OCI-LY1 (cell line): Measurements from ENCODE around the gene NELFA.

Experiments used
- H2AFZ ChIP-seq: fragments of 200-600 bp; sonication (generic), shearing (Covaris generic); 2 replicates; pipeline ENCODE4 v1.6.0; 2014; ENCODE audit warnings: antibody characterized with exemption, mild to moderate bottlenecking, low read length
- H3F3A ChIP-seq: fragments of 200-600 bp; sonication (generic), shearing (Covaris generic); 2 replicates; pipeline ENCODE4 v1.6.0; 2014; ENCODE audit warnings: mild to moderate bottlenecking, antibody characterized with exemption, low read length, moderate library complexity; ENCODE audit not compliant: insufficient read depth
- H3K27ac ChIP-seq: fragments of 200-600 bp; sonication (generic); 2 replicates; pipeline ENCODE4 v1.5.1; 2014; ENCODE audit warnings: low read length, mixed run types, mild to moderate bottlenecking, low read depth; ENCODE audit not compliant: poor library complexity, severe bottlenecking
- H3K27me3 ChIP-seq: fragments of 200-600 bp; sonication (generic); 2 replicates; pipeline ENCODE4 v1.6.0; 2014; ENCODE audit warnings: antibody characterized with exemption, mild to moderate bottlenecking, low read length, moderate library complexity; ENCODE audit not compliant: insufficient read depth
- H3K36me3 ChIP-seq: fragments of 200-600 bp; sonication (generic); 2 replicates; pipeline ENCODE4 v1.6.1; 2014; ENCODE audit warnings: mild to moderate bottlenecking, antibody characterized with exemption, low read length, moderate library complexity, mixed read lengths; ENCODE audit not compliant: insufficient read depth
- H3K4me1 ChIP-seq: fragments of 200-600 bp; sonication (generic); 2 replicates; pipeline ENCODE4 v1.5.1; 2014; ENCODE audit warnings: mild to moderate bottlenecking, low read length, moderate library complexity; ENCODE audit not compliant: insufficient read depth, severe bottlenecking
- H3K4me2 ChIP-seq: fragments of 200-600 bp; sonication (generic), shearing (Covaris generic); 2 replicates; pipeline ENCODE4 v1.6.1; 2014; ENCODE audit warnings: low read length
- H3K4me3 ChIP-seq: fragments of 200-600 bp; sonication (generic); 2 replicates; pipeline ENCODE4 v1.5.1; 2014; ENCODE audit warnings: low read length, low read depth, mild to moderate bottlenecking, mixed read lengths; ENCODE audit not compliant: poor library complexity, severe bottlenecking
- H3K79me2 ChIP-seq: fragments of 200-600 bp; shearing (Covaris generic); 2 replicates; pipeline ENCODE4 v1.6.1; 2016; ENCODE audit warnings: mixed run types, low read length, mixed read lengths; ENCODE audit not compliant: insufficient read depth
- H3K9ac ChIP-seq: fragments of 200-600 bp; sonication (generic), shearing (Covaris generic); 2 replicates; pipeline ENCODE4 v1.6.1; 2014; ENCODE audit warnings: mild to moderate bottlenecking, low read length, mixed read lengths
- H3K9me2 ChIP-seq: fragments of 200-600 bp; sonication (generic), shearing (Covaris generic); 2 replicates; pipeline ENCODE4 v1.6.1; 2014; ENCODE audit warnings: low read depth, mild to moderate bottlenecking, low read length, mixed read lengths
- H3K9me3 ChIP-seq: fragments of 200-600 bp; shearing (Covaris generic); 2 replicates; pipeline ENCODE4 v1.6.1; 2014; ENCODE audit warnings: low read length, mixed read lengths
- H4K20me1 ChIP-seq: fragments of 200-600 bp; sonication (generic), shearing (Covaris generic); 2 replicates; pipeline ENCODE4 v1.6.0; 2016; ENCODE audit warnings: mild to moderate bottlenecking, low read length; ENCODE audit not compliant: insufficient read depth
- EZH2 ChIP-seq: fragments of 200-600 bp; sonication (generic), shearing (Covaris generic); IDR thresholded peaks from 2 replicates; pipeline ENCODE4 v1.8.0; 2017; ENCODE audit warnings: borderline replicate concordance, mixed run types, mild to moderate bottlenecking, antibody characterized with exemption, low read length, moderate library complexity, mixed read lengths
- TF ChIP-seq, protein P1 (sequence below): fragments of 200-600 bp; sonication (generic), shearing (Covaris generic); IDR thresholded peaks from 2 replicates; pipeline ENCODE4 v1.5.1; 2017; ENCODE audit warnings: mild to moderate bottlenecking, antibody characterized with exemption, low read length, moderate library complexity, mixed read lengths

NELFA gene

GRCh38 chr4:2011583-2011982 lies 2.8 kb upstream of the NELFA start:
- H3K9ac ChIP-seq, result no peak overlapping the region
- no peaks in the 10 kb centered on the region for H3K27me3 ChIP-seq
- no peaks in the 10 kb centered on the region for H3K36me3 ChIP-seq
- no peak overlapping the region for H2AFZ ChIP-seq
- TF ChIP-seq, protein P1, sequence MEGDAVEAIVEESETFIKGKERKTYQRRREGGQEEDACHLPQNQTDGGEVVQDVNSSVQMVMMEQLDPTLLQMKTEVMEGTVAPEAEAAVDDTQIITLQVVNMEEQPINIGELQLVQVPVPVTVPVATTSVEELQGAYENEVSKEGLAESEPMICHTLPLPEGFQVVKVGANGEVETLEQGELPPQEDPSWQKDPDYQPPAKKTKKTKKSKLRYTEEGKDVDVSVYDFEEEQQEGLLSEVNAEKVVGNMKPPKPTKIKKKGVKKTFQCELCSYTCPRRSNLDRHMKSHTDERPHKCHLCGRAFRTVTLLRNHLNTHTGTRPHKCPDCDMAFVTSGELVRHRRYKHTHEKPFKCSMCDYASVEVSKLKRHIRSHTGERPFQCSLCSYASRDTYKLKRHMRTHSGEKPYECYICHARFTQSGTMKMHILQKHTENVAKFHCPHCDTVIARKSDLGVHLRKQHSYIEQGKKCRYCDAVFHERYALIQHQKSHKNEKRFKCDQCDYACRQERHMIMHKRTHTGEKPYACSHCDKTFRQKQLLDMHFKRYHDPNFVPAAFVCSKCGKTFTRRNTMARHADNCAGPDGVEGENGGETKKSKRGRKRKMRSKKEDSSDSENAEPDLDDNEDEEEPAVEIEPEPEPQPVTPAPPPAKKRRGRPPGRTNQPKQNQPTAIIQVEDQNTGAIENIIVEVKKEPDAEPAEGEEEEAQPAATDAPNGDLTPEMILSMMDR, result no peak
- no peak overlapping the region for H3K4me3 ChIP-seq
- no peak overlapping the region for H3K4me2 ChIP-seq
- no peaks in the 10 kb centered on the region for H3F3A ChIP-seq
- no peaks in the 10 kb centered on the region for H4K20me1 ChIP-seq
- H3K9me3 ChIP-seq, result no peaks in the 10 kb centered on the region
- no peak overlapping the region for H3K27ac ChIP-seq
- no peaks in the 10 kb centered on the region for H3K9me2 ChIP-seq
- H3K79me2 ChIP-seq, result peaks cover 15% of the 10 kb centered on the region
- peaks cover 17% of the 10 kb centered on the region for H3K4me1 ChIP-seq

DNA sequence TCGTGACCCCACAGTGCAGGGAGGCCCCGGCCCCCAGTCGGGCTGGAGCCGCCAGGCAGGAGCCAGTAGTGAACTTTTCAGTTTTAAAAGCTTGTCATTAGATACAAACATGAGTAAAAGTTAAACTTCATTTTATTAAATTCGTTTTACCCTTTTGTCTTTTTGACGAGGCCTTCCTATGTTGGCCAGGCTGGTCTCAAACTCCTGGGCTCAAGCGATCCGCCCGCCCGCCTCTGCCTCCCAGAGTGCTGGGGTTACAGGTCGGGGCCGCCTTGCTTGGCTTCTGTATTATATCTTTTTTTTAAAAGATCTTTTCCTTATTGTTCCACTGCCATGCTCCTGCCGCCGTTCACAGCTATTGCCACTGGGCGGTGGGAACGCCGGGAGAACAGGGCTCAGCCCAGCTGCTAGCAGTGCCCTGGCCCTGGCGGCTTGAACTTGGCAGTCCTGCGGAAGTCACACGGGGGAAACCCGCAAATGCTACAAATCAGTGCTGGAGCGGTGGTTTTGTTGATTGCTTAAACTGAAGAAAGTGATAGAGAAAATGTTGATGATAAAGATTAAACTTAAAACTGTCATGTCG lies 968 bp upstream of the NELFA start:
- TF ChIP-seq, protein P1, result no peak
- TF ChIP-seq EZH2, result no peak
- peak overlapping the region; percentile 77 for H3K4me2 ChIP-seq
- no peaks in the 10 kb centered on the region for H3K27me3 ChIP-seq
- no peaks in the 10 kb centered on the region for H3F3A ChIP-seq
- no peak overlapping the region for H3K27ac ChIP-seq
- peaks cover 28% of the 10 kb centered on the region for H3K79me2 ChIP-seq
- no peaks in the 10 kb centered on the region for H3K9me2 ChIP-seq
- no peak overlapping the region for H2AFZ ChIP-seq
- peaks cover 11% of the 10 kb centered on the region; the same call in 1 of the 2 replicates for H3K36me3 ChIP-seq
- no peaks in the 10 kb centered on the region for H3K9me3 ChIP-seq
- H3K4me3 ChIP-seq, result peak overlapping the region; percentile 81
- no peaks in the 10 kb centered on the region for H4K20me1 ChIP-seq
- H3K4me1 ChIP-seq, result peaks cover 17% of the 10 kb centered on the region
- H3K9ac ChIP-seq, result peak overlapping the region; percentile 77

GRCh38 chr4:2008671-2008920 lies 178 bp downstream of the NELFA start:
- H4K20me1 ChIP-seq, result no peaks in the 10 kb centered on the region
- no peaks in the 10 kb centered on the region for H3F3A ChIP-seq
- no peaks in the 10 kb centered on the region for H3K9me2 ChIP-seq
- H3K9ac ChIP-seq, result peak overlapping the region; percentile 77
- no peak overlapping the region for H2AFZ ChIP-seq
- H3K4me2 ChIP-seq, result peak overlapping the region; percentile 80
- H3K4me3 ChIP-seq, result peak overlapping the region; percentile 81
- peaks cover 19% of the 10 kb centered on the region for H3K36me3 ChIP-seq
- H3K9me3 ChIP-seq, result no peaks in the 10 kb centered on the region
- peaks cover 32% of the 10 kb centered on the region for H3K79me2 ChIP-seq
- no peak for TF ChIP-seq EZH2
- TF ChIP-seq, protein P1, result no peak
- no peaks in the 10 kb centered on the region for H3K27me3 ChIP-seq
- H3K4me1 ChIP-seq, result peaks cover 17% of the 10 kb centered on the region
- no peak overlapping the region for H3K27ac ChIP-seq
